H9 (cell line): ENCODE data around the gene RNF17. TPM values are rescaled to one million over a fixed set of nuclear protein-coding genes. Genes with fewer than 3 reads are reported as not detected.

Source experiments
- DNase-seq: peaks from one replicate; pipeline ENCODE4 v3.0.0-alpha.2; 2017
- H2AFZ ChIP-seq: one replicate; pipeline ENCODE4 v1.6.1; 2013; ENCODE audit warnings: mild to moderate bottlenecking, low read length, control low read depth, moderate library complexity
- H2AK5ac ChIP-seq: 2 replicates; pipeline ENCODE4 v1.6.1; 2013; ENCODE audit warnings: low read length, control low read depth, mixed read lengths; ENCODE audit not compliant: insufficient read length
- H2BK120ac ChIP-seq: one replicate; pipeline ENCODE4 v1.6.1; 2013; ENCODE audit warnings: low read depth, mild to moderate bottlenecking, low read length, control low read depth, inconsistent platforms; ENCODE audit not compliant: poor library complexity, severe bottlenecking
- H2BK12ac ChIP-seq: 2 replicates; pipeline ENCODE4 v1.6.1; 2013; ENCODE audit warnings: low read length, control low read depth, mixed read lengths, low read depth; ENCODE audit not compliant: insufficient read length
- H2BK15ac ChIP-seq: 2 replicates; pipeline ENCODE4 v1.6.1; 2013; ENCODE audit warnings: low read depth, low read length, control low read depth
- H2BK20ac ChIP-seq: one replicate; pipeline ENCODE4 v1.6.1; 2013; ENCODE audit warnings: low read depth, mild to moderate bottlenecking, low read length, control low read depth, inconsistent platforms; ENCODE audit not compliant: poor library complexity, severe bottlenecking
- H2BK5ac ChIP-seq: 2 replicates; pipeline ENCODE4 v1.6.1; 2013; ENCODE audit warnings: low read length, control low read depth, mixed read lengths; ENCODE audit not compliant: insufficient read length
- H3K14ac ChIP-seq: 2 replicates; pipeline ENCODE4 v1.6.1; 2013; ENCODE audit warnings: low read length, control low read depth; ENCODE audit not compliant: insufficient read depth
- H3K18ac ChIP-seq: 2 replicates; pipeline ENCODE4 v1.6.1; 2013; ENCODE audit warnings: low read depth, mild to moderate bottlenecking, mixed read lengths, low read length, control low read depth; ENCODE audit not compliant: insufficient read length
- H3K23ac ChIP-seq: 2 replicates; pipeline ENCODE4 v1.6.1; 2013; ENCODE audit warnings: low read length, control low read depth, mixed read lengths, low read depth; ENCODE audit not compliant: insufficient read length
- H3K23me2 ChIP-seq: 2 replicates; pipeline ENCODE4 v1.6.1; 2013; ENCODE audit warnings: low read depth, mild to moderate bottlenecking, mixed read lengths, low read length, control low read depth; ENCODE audit not compliant: insufficient read length, poor library complexity, severe bottlenecking
- H3K27ac ChIP-seq: 2 replicates; pipeline ENCODE4 v1.5.1; 2013; ENCODE audit warnings: low read length, control low read depth, mixed read lengths, low read depth; ENCODE audit not compliant: insufficient read length
- H3K27me3 ChIP-seq: 2 replicates; pipeline ENCODE4 v1.6.1; 2013; ENCODE audit warnings: low read length, control low read depth, inconsistent platforms; ENCODE audit not compliant: insufficient read depth
- H3K4ac ChIP-seq: 2 replicates; pipeline ENCODE4 v1.6.1; 2013; ENCODE audit warnings: low read depth, mild to moderate bottlenecking, control low read depth, inconsistent platforms, low read length, moderate library complexity
- H3K4me1 ChIP-seq: 2 replicates; pipeline ENCODE4 v1.6.1; 2013; ENCODE audit warnings: low read length, control low read depth, inconsistent platforms; ENCODE audit not compliant: insufficient read depth
- H3K4me2 ChIP-seq: 2 replicates; pipeline ENCODE4 v1.6.1; 2013; ENCODE audit warnings: low read length, control low read depth, mixed read lengths; ENCODE audit not compliant: insufficient read length, insufficient read depth
- H3K56ac ChIP-seq: 2 replicates; pipeline ENCODE4 v1.6.1; 2013; ENCODE audit warnings: low read depth, mild to moderate bottlenecking, mixed read lengths, low read length, control low read depth; ENCODE audit not compliant: insufficient read length
- H3K79me1 ChIP-seq: 2 replicates; pipeline ENCODE4 v1.6.1; 2013; ENCODE audit warnings: low read depth, mild to moderate bottlenecking, moderate library complexity, low read length, control low read depth, inconsistent platforms; ENCODE audit not compliant: insufficient read depth, poor library complexity, severe bottlenecking
- H3K79me2 ChIP-seq: 2 replicates; pipeline ENCODE4 v1.6.1; 2013; ENCODE audit warnings: low read length, control low read depth, inconsistent platforms; ENCODE audit not compliant: insufficient read depth
- H3K9ac ChIP-seq: 2 replicates; pipeline ENCODE4 v1.6.1; 2013; ENCODE audit warnings: low read length, control low read depth, mixed read lengths; ENCODE audit not compliant: insufficient read length; ENCODE audit errors: extremely low read depth
- H3K9me3 ChIP-seq: one replicate; pipeline ENCODE4 v1.6.1; 2013; ENCODE audit warnings: low read depth, low read length, inconsistent platforms; ENCODE audit not compliant: control insufficient read depth
- H3T11ph ChIP-seq: one replicate; pipeline ENCODE4 v1.6.1; 2013; ENCODE audit warnings: mild to moderate bottlenecking, low read length, control low read depth, inconsistent platforms
- H4K20me1 ChIP-seq: one replicate; pipeline ENCODE4 v1.6.1; 2013; ENCODE audit not compliant: control insufficient read depth, insufficient read length, insufficient read depth
- H4K5ac ChIP-seq: 2 replicates; pipeline ENCODE4 v1.6.1; 2013; ENCODE audit warnings: low read depth, mild to moderate bottlenecking, mixed read lengths, low read length, control low read depth; ENCODE audit not compliant: insufficient read length
- H4K8ac ChIP-seq: replicated peaks from 2 replicates; pipeline ENCODE4 v1.6.1; 2013; ENCODE audit warnings: low read length, control low read depth, mixed read lengths, low read depth; ENCODE audit not compliant: insufficient read length
- H4K91ac ChIP-seq: 2 replicates; pipeline ENCODE4 v1.6.1; 2013; ENCODE audit warnings: low read depth, mild to moderate bottlenecking, moderate library complexity, mixed read lengths, low read length, control low read depth; ENCODE audit not compliant: insufficient read length
- H3K27ac Mint-ChIP-seq, 3 experiments: 2 replicates in 2 of 3; 3 replicates in 1 of 3; pipeline ENCODE4 v1.8.0; 2020 to 2021; ENCODE audit warnings: mixed read lengths in 3 of 3, mild to moderate bottlenecking in 1 of 3, moderate library complexity in 1 of 3
- H3K27me3 Mint-ChIP-seq: 2 replicates; pipeline ENCODE4 v1.8.0; 2021; ENCODE audit warnings: low read depth, mild to moderate bottlenecking, moderate library complexity, mixed read lengths
- H3K36me3 Mint-ChIP-seq, 3 experiments: 2 replicates in 2 of 3; 3 replicates in 1 of 3; pipeline ENCODE4 v1.8.0; 2020 to 2021; ENCODE audit warnings: low read depth in 3 of 3, mixed read lengths in 3 of 3; ENCODE audit not compliant: insufficient read depth in 1 of 3
- H3K4me1 Mint-ChIP-seq, 2 experiments: 2 replicates each; pipeline ENCODE4 v1.8.0; 2020; ENCODE audit warnings: mixed read lengths in 2 of 2
- H3K4me3 Mint-ChIP-seq, 2 experiments: 2 replicates in 1 of 2; 3 replicates in 1 of 2; pipeline ENCODE4 v1.8.0; 2020 to 2021; ENCODE audit warnings: mild to moderate bottlenecking in 2 of 2, mixed read lengths in 2 of 2, moderate library complexity in 1 of 2
- H3K9me3 Mint-ChIP-seq, 2 experiments: 2 replicates in 1 of 2; 3 replicates in 1 of 2; pipeline ENCODE4 v1.8.0; 2020; ENCODE audit warnings: mild to moderate bottlenecking in 2 of 2, mixed read lengths in 2 of 2, moderate library complexity in 1 of 2
- CTCF ChIP-seq: fragments of 200-600 bp; sonication (generic); conservative IDR thresholded peaks from 3 replicates; pipeline ENCODE4 v1.8.0; 2021; ENCODE audit warnings: antibody characterized with exemption, mild to moderate bottlenecking
- WGBS: extraction: QIAGEN DNeasy Blood & Tissue Kit; methylation state at CpG from one replicate; pipeline ENCODE4 v1.1.7; 2013; ENCODE audit warnings: missing lambda C conversion rate, low lambda C conversion rate, mixed read lengths; ENCODE audit not compliant: insufficient read length; ENCODE audit errors: extremely low coverage; 5-methylcytosine and 5-hydroxymethylcytosine counted together
- total RNA-seq: library from RNA; stranded (reverse); gene quantifications from 2 replicates; pipeline ENCODE4 v1.2.1, GENCODE V29; 2021

The RNF17 gene
- total RNA-seq, 1 experiment from 2014 or later = not detected

GRCh38 chr13:24864579-24864978, 100.6 kb downstream of the RNF17 start:
- Histone ChIP-seq H2BK12ac (no peak overlapping the region), H3K9ac (no peak overlapping the region), H3K4me2 (no peak overlapping the region), H2AFZ (no peak overlapping the region), H3K9me3 (no peaks in the 10 kb centered on the region), H2BK20ac (no peak overlapping the region), H4K91ac (no peak overlapping the region), H4K8ac (no peak overlapping the region), H2BK120ac (no peak overlapping the region), H3K79me1 (no peaks in the 10 kb centered on the region), H3K56ac (no peak overlapping the region), H3T11ph (no peak overlapping the region), H3K4me1 (no peaks in the 10 kb centered on the region), H4K20me1 (no peaks in the 10 kb centered on the region), H3K79me2 (no peaks in the 10 kb centered on the region), H3K27ac (no peak overlapping the region), H2AK5ac (no peak overlapping the region), H3K27me3 (no peaks in the 10 kb centered on the region), H3K14ac (no peak overlapping the region), H4K5ac (no peak overlapping the region), H3K4ac (no peak overlapping the region), H3K18ac (no peak overlapping the region), H2BK15ac (no peak overlapping the region), H3K23ac (no peak overlapping the region), H2BK5ac (no peak overlapping the region), H3K23me2 (no peaks in the 10 kb centered on the region)
- H3K27me3 Mint-ChIP-seq = no peaks in the 10 kb centered on the region
- H3K36me3 Mint-ChIP-seq = no peaks in the 10 kb centered on the region
- WGBS = no CpG with 5 or more reads among the region's 2 CpGs
- TF ChIP-seq CTCF = no peak
- H3K9me3 Mint-ChIP-seq = no peaks in the 10 kb centered on the region
- H3K4me1 Mint-ChIP-seq = peaks cover 0 to 3% of the 10 kb centered on the region in 2 experiments; a peak in 2 of 4 replicates
- no peak for DNase-seq
- H3K4me3 Mint-ChIP-seq = no peak overlapping the region
- H3K27ac Mint-ChIP-seq = no peak overlapping the region
